ENCODE measurements around the gene KRTAP10-7.
"Not testable (repeated sequence)": the region's sequence is repeated elsewhere in the genome, so short reads cannot be mapped to it uniquely, and the experiment has no call there.

- TF ChIP-seq CTCF (IDR thresholded peaks at IDR 0.05; ENCODE audit: insufficient read depth, low read depth, low read length); EZH2 (IDR thresholded peaks at IDR 0.05; ENCODE audit: insufficient read depth, low read length): not testable (repeated sequence)
These were observed 37.5 kb downstream of the KRTAP10-7 start for GRCh38 chr21:44637851-44638348.

Data from astrocyte (in vitro differentiated cells and primary cell).